Mesenchymal stem cell (in vitro differentiated cells and primary cell): ENCODE measurements around the gene IRX4.

Experiments used
- DNase-seq: peaks from one replicate; pipeline ENCODE4 v3.0.0-alpha.2; 2013
- H2AFZ ChIP-seq: one replicate; pipeline ENCODE4 v1.6.1; 2013; ENCODE audit warnings: low read depth, mild to moderate bottlenecking, control low read depth, inconsistent platforms, low read length, moderate library complexity
- H2AK5ac ChIP-seq: 2 replicates; pipeline ENCODE4 v1.6.1; 2013; ENCODE audit warnings: low read length, moderate library complexity, mild to moderate bottlenecking, inconsistent platforms; ENCODE audit not compliant: severe bottlenecking
- H2BK120ac ChIP-seq: one replicate; pipeline ENCODE4 v1.6.1; 2013; ENCODE audit warnings: low read depth, mild to moderate bottlenecking, inconsistent platforms, low read length, moderate library complexity
- H2BK12ac ChIP-seq, 2 experiments: one replicate each; pipeline ENCODE4 v1.6.1; 2013; ENCODE audit warnings: inconsistent platforms in 2 of 2, low read length in 2 of 2, mild to moderate bottlenecking in 2 of 2, moderate library complexity in 2 of 2, control low read depth in 1 of 2
- H2BK15ac ChIP-seq: one replicate; pipeline ENCODE4 v1.6.1; 2013; ENCODE audit warnings: mild to moderate bottlenecking, low read depth, inconsistent platforms; ENCODE audit not compliant: poor library complexity, severe bottlenecking
- H2BK5ac ChIP-seq: 2 replicates; pipeline ENCODE4 v1.6.1; 2013; ENCODE audit warnings: low read depth, mild to moderate bottlenecking, low read length, control low read depth, inconsistent platforms; ENCODE audit not compliant: poor library complexity, severe bottlenecking
- H3K14ac ChIP-seq, 2 experiments: one replicate each; pipeline ENCODE4 v1.6.1; 2013; ENCODE audit warnings: inconsistent platforms in 2 of 2, low read length in 2 of 2, control low read depth in 1 of 2, mild to moderate bottlenecking in 1 of 2, moderate library complexity in 1 of 2
- H3K18ac ChIP-seq, 2 experiments: one replicate each; pipeline ENCODE4 v1.6.1; 2013; ENCODE audit warnings: inconsistent platforms in 2 of 2, low read length in 2 of 2, control low read depth in 1 of 2, low read depth in 1 of 2, mild to moderate bottlenecking in 1 of 2
- H3K23ac ChIP-seq, 2 experiments: one replicate each; pipeline ENCODE4 v1.6.1; 2013; ENCODE audit warnings: inconsistent platforms in 2 of 2, low read length in 2 of 2, mild to moderate bottlenecking in 2 of 2, moderate library complexity in 2 of 2, control low read depth in 1 of 2
- H3K27ac ChIP-seq: 2 replicates; pipeline ENCODE4 v1.5.1; 2013; ENCODE audit warnings: mild to moderate bottlenecking, moderate library complexity, low read length, control low read depth, inconsistent platforms; ENCODE audit not compliant: poor library complexity, severe bottlenecking
- H3K27me3 ChIP-seq, 2 experiments: 2 replicates each; pipeline versions ENCODE4 v1.6.1 to v1.7.0; 2013; ENCODE audit warnings: low read length in 2 of 2, mild to moderate bottlenecking in 2 of 2, moderate library complexity in 2 of 2, control low read depth in 1 of 2, inconsistent platforms in 1 of 2; ENCODE audit not compliant: control insufficient read depth in 1 of 2, insufficient read depth in 1 of 2
- H3K36me3 ChIP-seq, 2 experiments: 2 replicates each; pipeline versions ENCODE4 v1.6.1 to v1.7.0; 2013; ENCODE audit warnings: low read length in 2 of 2, control low read depth in 1 of 2, inconsistent platforms in 1 of 2, low read depth in 1 of 2, mild to moderate bottlenecking in 1 of 2; ENCODE audit not compliant: insufficient read depth in 2 of 2, control insufficient read depth in 1 of 2
- H3K4ac ChIP-seq, 2 experiments: one replicate each; pipeline ENCODE4 v1.6.1; 2013; ENCODE audit warnings: inconsistent platforms in 2 of 2, low read length in 2 of 2, mild to moderate bottlenecking in 2 of 2, moderate library complexity in 2 of 2, control low read depth in 1 of 2, low read depth in 1 of 2
- H3K4me1 ChIP-seq: 2 replicates; pipeline ENCODE4 v1.6.1; 2013; ENCODE audit warnings: low read depth, low read length, control low read depth; ENCODE audit not compliant: control insufficient read depth, insufficient read depth
- H3K4me2 ChIP-seq: 2 replicates; pipeline ENCODE4 v1.6.1; 2013; ENCODE audit warnings: low read length, mild to moderate bottlenecking, inconsistent platforms; ENCODE audit not compliant: poor library complexity, severe bottlenecking
- H3K4me3 ChIP-seq, 2 experiments: 2 replicates each; pipeline versions ENCODE4 v1.5.1 to v1.7.0; 2013; ENCODE audit warnings: low read length in 2 of 2, mild to moderate bottlenecking in 2 of 2, control low read depth in 1 of 2, low read depth in 1 of 2; ENCODE audit not compliant: insufficient read depth in 1 of 2
- H3K79me1 ChIP-seq: replicated peaks from 2 replicates; pipeline ENCODE4 v1.6.1; 2013; ENCODE audit warnings: mild to moderate bottlenecking, control low read depth, low read length, inconsistent platforms; ENCODE audit not compliant: poor library complexity, severe bottlenecking
- H3K9ac ChIP-seq: 2 replicates; pipeline ENCODE4 v1.7.0; 2013; ENCODE audit warnings: mild to moderate bottlenecking, low read length, moderate library complexity
- H3K9me3 ChIP-seq: 2 replicates; pipeline ENCODE4 v1.7.0; 2013; ENCODE audit warnings: mild to moderate bottlenecking, low read length; ENCODE audit not compliant: control insufficient read depth
- H4K8ac ChIP-seq: one replicate; pipeline ENCODE4 v1.6.1; 2013; ENCODE audit warnings: inconsistent platforms, mild to moderate bottlenecking, low read length, moderate library complexity
- H4K91ac ChIP-seq: one replicate; pipeline ENCODE4 v1.6.1; 2013; ENCODE audit warnings: mild to moderate bottlenecking, low read length, inconsistent platforms
- WGBS: methylation state at CpG from one replicate; pipeline ENCODE4 v1.1.7; 2013; ENCODE audit warnings: mixed read lengths; 5-methylcytosine and 5-hydroxymethylcytosine counted together

Gene IRX4

DNA sequence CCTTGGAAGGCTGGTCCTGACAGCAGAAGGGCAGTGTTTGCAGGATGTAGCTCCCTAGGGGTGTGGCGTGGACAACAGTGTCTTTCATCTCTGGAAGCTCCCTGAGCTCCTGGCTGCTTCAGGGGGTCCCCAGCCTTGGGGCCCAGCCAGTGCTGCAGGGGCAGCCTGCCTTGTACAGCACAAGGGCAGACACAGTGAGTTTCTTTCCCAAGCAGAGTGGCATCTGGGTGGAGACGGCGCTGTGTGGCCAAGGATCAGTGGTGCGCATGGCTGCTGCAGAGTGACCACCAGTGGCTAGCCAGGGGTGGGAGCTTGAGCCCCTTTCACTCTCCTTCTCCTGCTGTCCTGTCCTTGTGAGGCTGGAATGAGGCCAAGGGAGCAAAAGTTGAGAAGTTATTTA, 7.6 kb upstream of the IRX4 start:
- no peak overlapping the region for H3K23ac ChIP-seq

GRCh38 chr5:1889321-1890065, 6.8 kb upstream of the IRX4 start:
- H3K9me3 ChIP-seq: no peaks in the 10 kb centered on the region
- no peak overlapping the region for H3K14ac ChIP-seq
- H2AFZ ChIP-seq: no peak overlapping the region
- H3K23ac ChIP-seq: no peak overlapping the region
- H2BK5ac ChIP-seq: no peak overlapping the region
- no peak overlapping the region for H2BK12ac ChIP-seq
- no peak overlapping the region for H2AK5ac ChIP-seq
- H4K8ac ChIP-seq: no peak overlapping the region
- DNase-seq: no peak
- no peaks in the 10 kb centered on the region for H3K79me1 ChIP-seq
- 66% methylated on average over 13 of the region's 13 CpGs for WGBS
- H3K4ac ChIP-seq: no peak overlapping the region
- no peak overlapping the region for H3K4me2 ChIP-seq
- peaks cover 3% of the 10 kb centered on the region for H3K4me1 ChIP-seq
- peaks cover 83 to 91% of the 10 kb centered on the region in 2 experiments for H3K27me3 ChIP-seq
- H3K36me3 ChIP-seq: no peaks in the 10 kb centered on the region
- H4K91ac ChIP-seq: no peak overlapping the region
- H3K18ac ChIP-seq: no peak overlapping the region
- no peak overlapping the region for H2BK120ac ChIP-seq
- H3K4me3 ChIP-seq: no peak overlapping the region
- no peak overlapping the region for H3K9ac ChIP-seq
- H2BK15ac ChIP-seq: no peak overlapping the region
- H3K27ac ChIP-seq: no peak overlapping the region

More for the DNA sequence above, 7.6 kb upstream of the IRX4 start:
- no peak overlapping the region for H2AK5ac ChIP-seq
- no peak overlapping the region for H4K91ac ChIP-seq
- no peak overlapping the region for H3K4me3 ChIP-seq
- H2BK5ac ChIP-seq: no peak overlapping the region
- 83% methylated on average over 4 of the region's 4 CpGs for WGBS
- no peak overlapping the region for H3K27ac ChIP-seq
- no peak overlapping the region for H3K18ac ChIP-seq
- no peak overlapping the region for H3K4ac ChIP-seq
- no peak overlapping the region for H3K4me2 ChIP-seq
- no peak for DNase-seq
- H3K79me1 ChIP-seq: no peaks in the 10 kb centered on the region
- no peak overlapping the region for H2BK120ac ChIP-seq
- no peak overlapping the region for H4K8ac ChIP-seq
- no peak overlapping the region for H3K14ac ChIP-seq
- no peaks in the 10 kb centered on the region for H3K9me3 ChIP-seq
- no peak overlapping the region for H2BK15ac ChIP-seq
- H3K36me3 ChIP-seq: no peaks in the 10 kb centered on the region
- H3K27me3 ChIP-seq: peaks cover 76 to 89% of the 10 kb centered on the region in 2 experiments
- peaks cover 3% of the 10 kb centered on the region for H3K4me1 ChIP-seq
- no peak overlapping the region for H2BK12ac ChIP-seq
- no peak overlapping the region for H3K9ac ChIP-seq
- no peak overlapping the region for H2AFZ ChIP-seq

DNA sequence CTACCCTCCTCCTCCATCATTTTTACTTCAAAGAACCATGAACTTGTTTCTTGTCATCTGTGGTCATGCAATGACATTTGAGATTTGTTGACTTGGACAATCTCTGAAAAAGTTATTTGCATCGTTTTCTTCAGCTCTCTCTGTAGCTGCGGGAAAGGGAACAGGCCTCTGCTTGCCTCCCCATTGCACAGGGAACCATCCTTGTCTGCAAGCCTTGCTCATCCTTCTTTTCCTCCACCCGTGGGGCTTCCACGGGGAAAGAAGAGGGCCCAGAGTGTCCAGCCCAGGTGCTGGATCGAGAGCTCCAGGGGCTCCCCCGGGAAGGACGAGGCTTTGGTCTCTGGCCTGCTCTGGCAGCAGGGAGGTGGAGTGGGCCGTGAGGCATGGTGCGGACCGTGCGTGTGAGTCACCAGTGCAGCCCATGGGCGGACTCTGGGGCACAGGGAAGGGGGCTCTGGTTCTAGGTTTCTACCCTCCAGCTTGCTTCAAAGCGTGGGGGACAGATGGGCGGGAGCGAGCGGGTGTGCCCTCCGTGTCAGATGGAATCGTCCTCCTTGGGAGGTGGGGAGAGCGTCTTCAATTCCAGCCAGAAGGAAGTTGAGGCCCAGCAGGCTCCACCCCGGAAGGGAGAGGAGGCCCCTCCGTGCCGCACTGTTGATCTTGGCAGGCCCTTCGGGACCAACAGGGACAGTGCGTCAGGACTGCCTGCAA, 6.0 kb upstream of the IRX4 start:
- no peak overlapping the region for H4K91ac ChIP-seq
- no peak overlapping the region for H3K4ac ChIP-seq
- H2BK120ac ChIP-seq: no peak overlapping the region
- H2BK12ac ChIP-seq: no peak overlapping the region
- H3K18ac ChIP-seq: no peak overlapping the region
- no peaks in the 10 kb centered on the region for H3K79me1 ChIP-seq
- no peak overlapping the region for H4K8ac ChIP-seq
- H3K14ac ChIP-seq: no peak overlapping the region
- H3K27me3 ChIP-seq: peaks cover 88 to 91% of the 10 kb centered on the region in 2 experiments
- H2AK5ac ChIP-seq: no peak overlapping the region
- no peak overlapping the region for H2AFZ ChIP-seq
- H3K4me3 ChIP-seq: no peak overlapping the region
- H2BK15ac ChIP-seq: no peak overlapping the region
- H3K23ac ChIP-seq: no peak overlapping the region
- H2BK5ac ChIP-seq: no peak overlapping the region
- H3K4me1 ChIP-seq: peaks cover 8% of the 10 kb centered on the region
- no peak for DNase-seq
- no peak overlapping the region for H3K4me2 ChIP-seq
- no peak overlapping the region for H3K27ac ChIP-seq
- no peaks in the 10 kb centered on the region for H3K9me3 ChIP-seq
- WGBS: 75% methylated on average over 24 of the region's 24 CpGs
- no peak overlapping the region for H3K9ac ChIP-seq
- no peaks in the 10 kb centered on the region for H3K36me3 ChIP-seq

- Histone ChIP-seq H4K91ac (no peak overlapping the region), H3K4me1 (peaks cover 16% of the 10 kb centered on the region), H3K79me1 (no peaks in the 10 kb centered on the region), H3K18ac (no peak overlapping the region), H2AFZ (no peak overlapping the region), H3K23ac (no peak overlapping the region), H2BK5ac (no peak overlapping the region), H3K27ac (no peak overlapping the region), H3K4ac (no peak overlapping the region), H4K8ac (no peak overlapping the region), H3K36me3 (no peaks in the 10 kb centered on the region), H3K14ac (no peak overlapping the region), H2BK15ac (no peak overlapping the region), H3K4me2 (no peak overlapping the region), H2BK12ac (no peak overlapping the region), H3K9ac (no peak overlapping the region), H3K27me3 (peaks cover 88 to 91% of the 10 kb centered on the region in 2 experiments), H2AK5ac (no peak overlapping the region), H2BK120ac (no peak overlapping the region), H3K4me3 (no peak overlapping the region), H3K9me3 (no peaks in the 10 kb centered on the region)
- 28% methylated on average over 31 of the region's 31 CpGs for WGBS
- no peak for DNase-seq
Measured at GRCh38 chr5:1887588-1888360, 5.0 kb upstream of the IRX4 start.
